Fibroblast of pulmonary artery (primary cell): ENCODE results near the gene MUTYH.
A peak's percentile ranks its signal among the peaks of the same experiment; 100 is the strongest.

Source experiments
- DNase-seq: peaks from one replicate; pipeline ENCODE4 v3.0.0-alpha.2; 2010; ENCODE audit warnings: low read depth
- H3K4me3 ChIP-seq: replicated peaks from 2 replicates; pipeline ENCODE4 v1.5.1; 2011; ENCODE audit warnings: low read depth, mild to moderate bottlenecking, control low read depth, low read length, moderate library complexity
- CTCF ChIP-seq: IDR thresholded peaks from 2 replicates; pipeline ENCODE4 v1.5.1; 2011; ENCODE audit warnings: mild to moderate bottlenecking, control low read depth, low read length, inconsistent platforms; ENCODE audit errors: missing control alignments

The MUTYH gene

GRCh38 chr1:45340816-45341466 lies 701 bp upstream of the MUTYH start:
- DNase-seq, result peak; percentile 10
- TF ChIP-seq CTCF, result no peak
- peak overlapping the region; percentile 68 for H3K4me3 ChIP-seq

- H3K4me3 ChIP-seq, result no peak overlapping the region
- DNase-seq, result no peak
- TF ChIP-seq CTCF, result no peak
Observed at GRCh38 chr1:45337630-45338325, 2.5 kb downstream of the MUTYH start.

- H3K4me3 ChIP-seq, result no peak overlapping the region
- no peak for TF ChIP-seq CTCF
- DNase-seq, result no peak
Observed at GRCh38 chr1:45335855-45336324, 4.3 kb downstream of the MUTYH start.

GRCh38 chr1:45334308-45335245 lies 5.7 kb downstream of the MUTYH start:
- H3K4me3 ChIP-seq, result no peak overlapping the region
- TF ChIP-seq CTCF, result no peak
- DNase-seq, result peak; percentile 27

GRCh38 chr1:45332346-45332720 lies 7.9 kb downstream of the MUTYH start:
- H3K4me3 ChIP-seq, result no peak overlapping the region
- no peak for DNase-seq
- TF ChIP-seq CTCF, result no peak

GRCh38 chr1:45331436-45332345 lies 8.5 kb downstream of the MUTYH start:
- no peak for TF ChIP-seq CTCF
- DNase-seq, result no peak
- H3K4me3 ChIP-seq, result no peak overlapping the region
